HepG2 (cell line): ENCODE measurements around the gene IRF2BPL. TPM values are rescaled to one million over a fixed set of nuclear protein-coding genes. Genes with fewer than 3 reads are reported as not detected.

Experiments
- CCDC6 ChIP-seq: sonication (generic); formaldehyde crosslinking; IDR thresholded peaks from 2 replicates; pipeline ENCODE4 v1.8.1; 2022; ENCODE audit warnings: mild to moderate bottlenecking, missing genetic modification reagents, moderate library complexity
- CHCHD3 ChIP-seq: sonication (generic); formaldehyde crosslinking; IDR thresholded peaks from 2 replicates; pipeline ENCODE4 v1.8.0; 2022; ENCODE audit warnings: mild to moderate bottlenecking, missing genetic modification reagents, moderate library complexity
- DZIP1 ChIP-seq: sonication (generic); formaldehyde crosslinking; IDR thresholded peaks from 2 replicates; pipeline ENCODE4 v1.5.0; 2020; ENCODE audit warnings: mild to moderate bottlenecking, missing genetic modification reagents
- EP300 ChIP-seq, 3 experiments: sonication (generic) in 1 of 3; formaldehyde crosslinking in 1 of 3; IDR thresholded peaks; 2 replicates each; pipeline versions ENCODE4 v1.5.1 to v1.6.1; 2011 to 2020; ENCODE audit warnings: low read depth in 2 of 3, low read length in 2 of 3, borderline replicate concordance in 1 of 3, improper control_type of control experiment in 1 of 3, mild to moderate bottlenecking in 1 of 3, missing genetic modification reagents in 1 of 3, moderate library complexity in 1 of 3
- FUBP1 ChIP-seq: sonication (generic); formaldehyde crosslinking; IDR thresholded peaks from 2 replicates; pipeline ENCODE4 v1.5.1; 2020; ENCODE audit warnings: missing genetic modification reagents, mild to moderate bottlenecking, borderline replicate concordance
- HMG20B ChIP-seq: conservative IDR thresholded peaks from 2 replicates; pipeline ENCODE4 v1.6.1; 2016; ENCODE audit warnings: missing genetic modification reagents, missing compliant biosample characterization
- HMGXB3 ChIP-seq: sonication (generic); formaldehyde crosslinking; IDR thresholded peaks from 2 replicates; pipeline ENCODE4 v1.4.0; 2020; ENCODE audit warnings: missing genetic modification reagents, borderline replicate concordance
- LBX2 ChIP-seq: sonication (generic); formaldehyde crosslinking; IDR thresholded peaks from 2 replicates; pipeline ENCODE4 v1.5.0; 2020; ENCODE audit warnings: missing genetic modification reagents, mild to moderate bottlenecking, borderline replicate concordance
- NFYC ChIP-seq: IDR thresholded peaks from 2 replicates; pipeline ENCODE4 v1.6.1; 2016; ENCODE audit warnings: missing genetic modification reagents, missing compliant biosample characterization
- RBFOX2 ChIP-seq: fragments of 200-400 bp; formaldehyde crosslinking; IDR thresholded peaks from 2 replicates; pipeline ENCODE4 v1.6.1; 2017; ENCODE audit warnings: low read depth, mild to moderate bottlenecking, low read length
- STAT5B ChIP-seq: sonication (generic); formaldehyde crosslinking; IDR thresholded peaks from 2 replicates; pipeline ENCODE4 v1.4.0; 2020; ENCODE audit warnings: missing genetic modification reagents
- ZNF101 ChIP-seq: sonication (generic); formaldehyde crosslinking; IDR thresholded peaks from 2 replicates; pipeline ENCODE4 v1.4.0; 2020; ENCODE audit warnings: mild to moderate bottlenecking, low read depth, missing genetic modification reagents, borderline replicate concordance
- ZNF121 ChIP-seq: sonication (generic); formaldehyde crosslinking; IDR thresholded peaks from 2 replicates; pipeline ENCODE4 v1.5.0; 2020; ENCODE audit warnings: mild to moderate bottlenecking, missing genetic modification reagents
- ZNF274 ChIP-seq: sonication (generic); formaldehyde crosslinking; IDR thresholded peaks from 2 replicates; pipeline ENCODE4 v1.5.1; 2020; ENCODE audit warnings: mild to moderate bottlenecking, missing genetic modification reagents
- ZNF317 ChIP-seq: sonication (generic); formaldehyde crosslinking; IDR thresholded peaks from 2 replicates; pipeline ENCODE4 v1.5.0; 2020; ENCODE audit warnings: mild to moderate bottlenecking, missing genetic modification reagents
- ZNF550 ChIP-seq: sonication (generic); formaldehyde crosslinking; IDR thresholded peaks from 2 replicates; pipeline ENCODE4 v1.4.0; 2020; ENCODE audit warnings: mild to moderate bottlenecking, missing genetic modification reagents, borderline replicate concordance
- ZNF619 ChIP-seq: sonication (generic); formaldehyde crosslinking; IDR thresholded peaks from 2 replicates; pipeline ENCODE4 v1.4.0; 2020; ENCODE audit warnings: mild to moderate bottlenecking, missing genetic modification reagents
- ZNF83 ChIP-seq: sonication (generic); formaldehyde crosslinking; IDR thresholded peaks from 2 replicates; pipeline ENCODE4 v1.4.0; 2020; ENCODE audit warnings: missing genetic modification reagents, mild to moderate bottlenecking, borderline replicate concordance
- polyA plus RNA-seq, 8 experiments: library from polyadenylated mRNA; depleted of rRNA in 3 of 8; stranded (reverse) in 7 of 8; unstranded in 1 of 8; fragments of >200 nt; fragmentation: Illumina TruSeq in 4 of 8; extraction: Trizol in 4 of 8; gene quantifications; 2 replicates each; pipeline versions ENCODE4 v1.2.1 to v1.2.3, GENCODE V29; 2011 to 2016; ENCODE audit warnings: low read depth in 4 of 8, missing spikeins in 1 of 8, mixed read lengths in 1 of 8; ENCODE audit not compliant: insufficient read depth in 1 of 8
- total RNA-seq, 5 experiments: library from RNA; depleted of rRNA; stranded (reverse); fragments of >200 nt; fragmentation: Illumina TruSeq; extraction: Trizol; gene quantifications; 2 replicates each; pipeline ENCODE4 v1.2.3, GENCODE V29; 2016; ENCODE audit warnings: low read depth in 1 of 5

IRF2BPL gene
- total and polyA plus RNA-seq, 2 of the 13 experiments (the other 11 are each of a cell fraction or from before 2014, with no cell fraction given): 6.6 to 8.4 TPM

- TF ChIP-seq ZNF619 (CRISPR knock-in tag) (peak; percentile 29; the same call in 1 of the 2 replicates), ZNF121 (CRISPR knock-in tag) (peak; percentile 91), ZNF550 (CRISPR knock-in tag) (no peak), CCDC6 (CRISPR knock-in tag) (peak; percentile 82), STAT5B (CRISPR knock-in tag) (peak; percentile 52; the same call in 1 of the 2 replicates), ZNF317 (no peak; the same call in 1 of the 2 replicates), ZNF83 (CRISPR knock-in tag) (peak; percentile 29; the same call in 1 of the 2 replicates), ZNF101 (CRISPR knock-in tag) (no peak), ZNF274 (CRISPR knock-in tag) (peak; percentile 80; the same call in 1 of the 2 replicates), RBFOX2 (peak; percentile 91), FUBP1 (no peak), DZIP1 (CRISPR knock-in tag) (no peak), HMG20B (CRISPR knock-in tag) (peak; percentile 53; the same call in 1 of the 2 replicates), EP300 (IDR thresholded peaks at IDR 0.05; ENCODE audit: low read depth in 2 of 2, low read length in 2 of 2) (peak in 1 of 2 experiments; percentile 79; a peak in 3 of 4 replicates), EP300 (CRISPR knock-in tag; IDR thresholded peaks at IDR 0.05; ENCODE audit: borderline replicate concordance) (peak; percentile 70; the same call in 1 of the 2 replicates), NFYC (CRISPR knock-in tag) (peak; percentile 34; the same call in 1 of the 2 replicates), HMGXB3 (CRISPR knock-in tag) (peak; percentile 24; the same call in 1 of the 2 replicates), LBX2 (CRISPR knock-in tag) (no peak), CHCHD3 (0 out of 2 replicates have a peak, but pooled peaks have one; percentile 30)
Measured at GRCh38 chr14:77028384-77029231, at the start of gene IRF2BPL (continued).
